Duodenal mucosa (tissue), 2 donors: Measurements from ENCODE around the gene CAND1.
"Not testable (repeated sequence)": the region's sequence is repeated elsewhere in the genome, so short reads cannot be mapped to it uniquely, and the experiment has no call there.

Source experiments
- H3K27ac ChIP-seq: one replicate; pipeline ENCODE4 v1.7.0; 2013; ENCODE audit warnings: low read depth, low read length
- H3K27me3 ChIP-seq, 2 donors: one replicate each; pipeline ENCODE4 v1.7.0; 2013; ENCODE audit warnings: low read length in 2 of 2, control low read depth in 1 of 2; ENCODE audit not compliant: insufficient read depth in 2 of 2, control insufficient read depth in 1 of 2
- H3K36me3 ChIP-seq, 2 donors: one replicate each; pipeline ENCODE4 v1.7.0; 2013; ENCODE audit warnings: low read length in 2 of 2, control low read depth in 1 of 2; ENCODE audit not compliant: insufficient read depth in 2 of 2, control insufficient read depth in 1 of 2
- H3K4me1 ChIP-seq, 2 donors: one replicate each; pipeline ENCODE4 v1.7.0; 2013; ENCODE audit warnings: low read length in 2 of 2, control low read depth in 1 of 2; ENCODE audit not compliant: insufficient read depth in 2 of 2, control insufficient read depth in 1 of 2
- H3K4me3 ChIP-seq, 2 donors: one replicate each; pipeline ENCODE4 v1.7.0; 2013; ENCODE audit warnings: low read length in 2 of 2, low read depth in 1 of 2
- H3K9ac ChIP-seq, 2 donors: one replicate each; pipeline ENCODE4 v1.7.0; 2013; ENCODE audit warnings: low read length in 2 of 2, low read depth in 1 of 2
- H3K9me3 ChIP-seq, 2 donors: one replicate each; pipeline ENCODE4 v1.7.0; 2013; ENCODE audit warnings: low read length in 2 of 2, control low read depth in 1 of 2; ENCODE audit not compliant: control insufficient read depth in 1 of 2

The CAND1 gene

DNA sequence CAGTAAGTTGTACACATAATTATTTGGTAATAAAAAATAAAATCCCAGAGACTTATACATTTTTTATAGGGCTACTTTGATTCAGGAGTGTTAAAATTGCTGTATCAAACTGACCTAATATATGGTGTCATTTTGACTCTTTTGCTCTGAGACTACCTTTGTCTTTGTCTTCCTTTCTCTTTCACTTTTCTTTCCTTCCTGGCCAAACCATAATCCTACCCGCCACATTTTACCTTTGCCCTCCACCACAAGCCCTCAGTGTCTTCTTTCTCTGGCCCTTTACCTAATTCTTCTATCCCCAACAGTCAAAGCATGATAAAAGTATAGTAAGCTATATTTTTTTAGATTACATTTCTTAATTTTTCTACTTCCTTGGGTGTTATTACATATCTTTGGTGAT lies 62.0 kb downstream of the CAND1 start:
- H3K27ac ChIP-seq: no peak overlapping the region
- no peak overlapping the region for H3K9ac ChIP-seq
- H3K36me3 ChIP-seq: no peaks in the 10 kb centered on the region
- H3K9me3 ChIP-seq: no peaks in the 10 kb centered on the region
- no peak overlapping the region for H3K4me3 ChIP-seq
- no peaks in the 10 kb centered on the region for H3K4me1 ChIP-seq
- H3K27me3 ChIP-seq: no peaks in the 10 kb centered on the region

DNA sequence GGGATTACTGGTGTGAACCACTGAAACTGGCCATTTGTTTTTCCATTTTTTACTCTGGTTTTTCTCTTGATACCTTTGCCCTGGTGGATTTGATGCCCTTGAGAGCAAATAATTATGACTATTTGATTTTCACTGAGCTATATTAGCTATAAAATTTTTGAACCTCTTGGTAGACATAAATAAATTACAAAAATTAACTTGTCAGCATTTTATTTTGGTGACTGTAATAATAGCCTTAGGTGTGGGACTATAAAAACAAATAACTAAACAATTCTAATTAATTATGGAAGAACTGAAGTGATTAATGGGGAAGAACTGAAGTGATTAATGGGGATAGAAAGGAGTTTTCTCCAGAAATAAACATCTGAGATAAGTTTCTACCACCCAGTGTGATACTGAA lies 62.7 kb downstream of the CAND1 start:
- H3K9ac ChIP-seq: no peak overlapping the region
- H3K27ac ChIP-seq: no peak overlapping the region
- H3K9me3 ChIP-seq: no peaks in the 10 kb centered on the region
- H3K4me1 ChIP-seq: no peaks in the 10 kb centered on the region
- no peaks in the 10 kb centered on the region for H3K36me3 ChIP-seq
- no peaks in the 10 kb centered on the region for H3K27me3 ChIP-seq
- no peak overlapping the region for H3K4me3 ChIP-seq

DNA sequence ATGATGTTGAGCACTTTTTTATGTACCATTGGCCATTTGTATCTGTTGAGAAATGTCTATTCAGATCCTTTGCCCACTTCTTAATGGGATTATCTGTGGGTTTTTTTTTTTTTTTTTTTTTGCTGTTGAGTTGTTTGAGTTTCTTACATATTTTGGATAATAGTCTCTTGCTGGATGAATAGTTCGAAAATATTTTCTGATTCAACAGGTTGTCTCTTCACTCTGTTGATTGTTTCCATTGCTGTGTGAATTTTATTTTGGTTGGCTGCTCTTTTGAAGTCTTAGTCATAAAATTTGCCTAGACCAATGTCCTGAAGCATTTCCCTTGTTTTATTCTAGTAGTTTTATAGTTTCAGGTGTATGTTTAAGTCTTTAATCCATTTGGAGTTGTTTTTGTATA lies 64.5 kb downstream of the CAND1 start:
- H3K4me3 ChIP-seq: no peak overlapping the region
- no peaks in the 10 kb centered on the region for H3K4me1 ChIP-seq
- no peak overlapping the region for H3K27ac ChIP-seq
- no peak overlapping the region for H3K9ac ChIP-seq
- H3K36me3 ChIP-seq: no peaks in the 10 kb centered on the region
- no peaks in the 10 kb centered on the region for H3K27me3 ChIP-seq
- no peaks in the 10 kb centered on the region for H3K9me3 ChIP-seq

DNA sequence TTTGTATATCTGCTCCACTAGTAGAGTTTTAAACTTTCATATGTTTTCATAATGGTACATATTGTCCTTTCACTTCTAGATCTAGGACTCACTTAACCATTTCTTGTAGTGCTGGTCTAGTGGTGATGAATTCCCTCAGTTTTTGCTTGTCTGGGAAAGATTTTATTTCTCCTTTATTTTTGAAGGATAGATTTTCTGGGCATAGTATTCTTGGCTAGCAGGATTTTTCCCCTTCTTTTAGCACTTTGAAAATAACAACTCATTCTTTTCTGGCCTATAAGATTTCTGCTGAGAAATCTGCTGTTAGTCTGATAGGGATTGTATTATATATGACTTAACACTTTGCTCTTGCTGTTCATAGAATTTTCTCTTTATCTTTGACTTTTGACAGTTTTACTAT lies 69.3 kb downstream of the CAND1 start:
- no peak overlapping the region for H3K27ac ChIP-seq
- H3K36me3 ChIP-seq: no peaks in the 10 kb centered on the region
- H3K27me3 ChIP-seq: no peaks in the 10 kb centered on the region
- H3K4me3 ChIP-seq: no peak overlapping the region
- H3K9ac ChIP-seq: no peak overlapping the region
- H3K4me1 ChIP-seq: no peaks in the 10 kb centered on the region
- H3K9me3 ChIP-seq: peaks cover 0 to 4% of the 10 kb centered on the region in 2 donors

DNA sequence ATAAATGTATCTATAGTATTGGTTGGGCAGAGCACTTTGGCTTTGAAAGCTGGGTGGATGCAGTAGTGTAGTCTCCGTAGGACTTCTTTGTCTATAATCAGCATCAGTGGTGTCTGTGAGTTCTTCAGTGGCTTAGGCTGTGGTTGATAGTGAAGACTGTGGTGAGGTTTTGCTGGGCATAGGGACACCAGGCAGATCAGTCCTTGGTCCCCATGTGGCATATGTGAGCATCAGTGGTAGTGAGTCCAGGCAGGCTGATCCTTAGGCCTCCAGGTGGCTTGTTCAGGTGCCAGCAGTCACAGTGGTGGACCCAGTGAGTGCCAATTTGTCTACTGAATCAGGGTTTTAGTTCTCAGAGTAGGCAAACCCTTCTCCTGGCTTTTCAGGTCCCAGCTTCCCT lies 70.4 kb downstream of the CAND1 start:
- Histone ChIP-seq H3K36me3 (no peaks in the 10 kb centered on the region), H3K4me1 (no peaks in the 10 kb centered on the region), H3K9me3 (peaks cover 0 to 4% of the 10 kb centered on the region in 2 donors), H3K4me3 (no peak overlapping the region), H3K27ac (no peak overlapping the region), H3K9ac (no peak overlapping the region), H3K27me3 (no peaks in the 10 kb centered on the region)

DNA sequence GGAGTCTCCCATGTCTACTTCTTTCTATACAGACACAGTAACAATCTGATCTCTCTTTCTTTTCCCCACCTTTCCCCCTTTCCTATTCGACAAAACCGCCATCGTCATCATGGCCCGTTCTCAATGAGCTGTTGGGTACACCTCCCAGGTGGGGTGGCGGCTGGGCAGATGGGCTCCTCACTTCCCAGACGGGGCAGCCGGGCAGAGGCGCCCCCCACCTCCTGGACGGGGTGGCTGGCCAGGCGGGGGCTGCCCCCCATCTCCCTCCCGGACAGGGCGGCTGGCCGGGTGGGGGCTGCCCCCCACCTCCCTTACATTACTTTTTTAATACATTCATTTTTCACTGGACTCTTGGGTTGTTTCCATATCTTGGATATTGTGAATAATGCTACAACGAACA lies 71.9 kb downstream of the CAND1 start:
- not testable (repeated sequence) for H3K9ac ChIP-seq, H3K27me3 ChIP-seq, H3K36me3 ChIP-seq, H3K27ac ChIP-seq, H3K4me1 ChIP-seq, H3K4me3 ChIP-seq, H3K9me3 ChIP-seq

DNA sequence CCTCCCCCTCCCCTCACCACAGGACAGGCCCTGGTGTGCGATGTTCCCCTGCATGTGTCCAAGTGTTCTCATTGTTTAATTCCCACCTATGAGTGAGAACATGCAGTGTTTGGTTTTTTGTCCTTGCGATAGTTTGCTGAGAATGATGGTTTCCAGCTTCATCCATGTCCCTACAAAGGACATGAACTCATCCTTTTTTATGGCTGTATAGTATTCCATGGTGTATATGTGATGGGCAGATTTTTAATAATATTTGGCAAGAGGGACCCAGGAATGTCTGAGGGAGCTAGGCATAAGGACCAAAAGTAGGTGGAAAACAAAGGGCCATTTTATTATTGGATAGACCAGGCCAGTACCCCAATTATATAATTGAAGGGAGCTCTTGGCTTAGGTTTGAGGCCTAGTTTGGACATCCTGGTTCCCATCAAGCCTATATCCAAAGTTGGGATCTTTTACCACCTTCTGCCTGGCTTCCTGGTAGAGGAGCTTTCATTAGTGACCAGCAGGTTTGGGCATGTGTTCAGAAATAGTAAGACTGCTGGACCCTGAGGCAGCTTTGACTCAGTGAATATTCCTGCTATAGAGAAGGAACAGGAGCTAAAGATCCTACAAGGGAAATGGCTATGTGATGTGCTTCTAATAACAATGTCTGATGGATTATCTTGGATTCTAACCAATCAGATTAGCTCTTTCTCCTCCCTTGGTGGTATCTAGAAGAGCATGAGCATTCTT lies 76.0 kb downstream of the CAND1 start:
- H3K9me3 ChIP-seq: peaks cover 0 to 4% of the 10 kb centered on the region in 2 donors

DNA sequence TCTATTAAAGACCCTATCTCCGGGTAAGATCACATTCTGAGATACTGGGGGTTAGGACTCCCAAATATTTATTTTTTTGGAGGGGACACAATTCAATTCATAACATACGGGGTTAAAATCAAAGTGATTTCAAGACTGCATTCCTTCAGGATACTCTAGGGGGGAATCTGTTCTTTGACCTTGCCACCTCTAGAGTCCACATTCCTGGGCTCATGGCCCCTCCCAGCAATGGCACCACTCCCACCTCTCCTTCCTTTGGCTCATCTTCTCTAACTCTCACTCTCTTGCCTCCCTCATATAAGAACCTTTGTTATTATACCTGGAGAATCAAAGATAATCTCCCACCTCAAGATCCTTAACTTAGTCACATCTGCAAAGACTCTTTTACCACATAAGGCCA lies 79.5 kb downstream of the CAND1 start:
- no peaks in the 10 kb centered on the region for H3K36me3 ChIP-seq
- peaks cover 0 to 4% of the 10 kb centered on the region in 2 donors for H3K9me3 ChIP-seq
- H3K9ac ChIP-seq: no peak overlapping the region
- no peak overlapping the region for H3K27ac ChIP-seq
- no peaks in the 10 kb centered on the region for H3K4me1 ChIP-seq
- H3K27me3 ChIP-seq: no peaks in the 10 kb centered on the region
- no peak overlapping the region for H3K4me3 ChIP-seq

More for the DNA sequence above, 76.0 kb downstream of the CAND1 start:
- Histone ChIP-seq H3K4me1 (no peaks in the 10 kb centered on the region), H3K36me3 (no peaks in the 10 kb centered on the region), H3K27me3 (no peaks in the 10 kb centered on the region), H3K9ac (no peak overlapping the region), H3K27ac (no peak overlapping the region), H3K4me3 (no peak overlapping the region)

DNA sequence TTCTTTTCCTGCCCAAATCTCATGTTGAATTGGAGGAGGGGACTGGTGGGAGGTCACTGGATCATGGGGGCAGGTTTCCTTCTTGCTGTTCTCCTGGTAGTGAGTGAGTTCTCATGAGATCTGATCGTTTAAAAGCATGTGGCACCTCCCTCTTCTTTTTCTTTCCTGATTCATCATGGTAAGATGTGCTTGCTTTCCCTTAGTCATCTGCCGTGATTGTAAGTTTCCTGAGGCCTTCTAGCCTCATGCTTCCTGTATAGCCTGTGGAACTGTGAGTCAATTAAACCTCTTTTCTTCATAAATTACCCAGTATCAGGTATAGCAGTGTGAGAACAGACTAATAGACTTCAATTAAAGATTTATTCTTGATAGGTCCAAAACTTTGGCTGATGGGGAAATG lies 83.5 kb downstream of the CAND1 start:
- H3K9ac ChIP-seq: no peak overlapping the region
- H3K4me3 ChIP-seq: no peak overlapping the region
- no peaks in the 10 kb centered on the region for H3K27me3 ChIP-seq
- no peaks in the 10 kb centered on the region for H3K9me3 ChIP-seq
- no peaks in the 10 kb centered on the region for H3K36me3 ChIP-seq
- H3K4me1 ChIP-seq: peaks cover 0 to 6% of the 10 kb centered on the region in 2 donors
- H3K27ac ChIP-seq: no peak overlapping the region

DNA sequence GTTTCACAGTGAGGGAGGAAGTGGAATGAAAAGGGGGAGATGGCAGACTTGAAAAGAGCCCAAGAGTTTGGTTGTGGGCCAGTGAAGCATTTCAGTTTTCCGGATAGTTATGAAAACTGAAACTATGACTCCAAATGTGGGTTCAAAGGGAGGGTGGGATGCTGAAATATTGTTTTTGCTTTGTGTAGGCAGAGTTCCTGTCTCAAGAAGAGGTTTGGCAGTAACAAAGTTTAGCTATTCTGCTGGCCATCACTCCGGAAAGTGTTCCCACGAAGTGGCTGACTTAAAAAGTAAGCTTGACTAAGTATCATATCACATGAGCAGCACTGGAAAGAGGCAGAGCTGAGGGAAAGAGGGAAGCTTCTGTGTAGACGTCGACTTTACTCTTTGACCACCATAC lies 85.2 kb downstream of the CAND1 start:
- Histone ChIP-seq H3K9ac (no peak overlapping the region), H3K4me3 (no peak overlapping the region), H3K36me3 (no peaks in the 10 kb centered on the region), H3K4me1 (peaks cover 0 to 6% of the 10 kb centered on the region in 2 donors), H3K9me3 (no peaks in the 10 kb centered on the region), H3K27ac (no peak overlapping the region), H3K27me3 (no peaks in the 10 kb centered on the region)

DNA sequence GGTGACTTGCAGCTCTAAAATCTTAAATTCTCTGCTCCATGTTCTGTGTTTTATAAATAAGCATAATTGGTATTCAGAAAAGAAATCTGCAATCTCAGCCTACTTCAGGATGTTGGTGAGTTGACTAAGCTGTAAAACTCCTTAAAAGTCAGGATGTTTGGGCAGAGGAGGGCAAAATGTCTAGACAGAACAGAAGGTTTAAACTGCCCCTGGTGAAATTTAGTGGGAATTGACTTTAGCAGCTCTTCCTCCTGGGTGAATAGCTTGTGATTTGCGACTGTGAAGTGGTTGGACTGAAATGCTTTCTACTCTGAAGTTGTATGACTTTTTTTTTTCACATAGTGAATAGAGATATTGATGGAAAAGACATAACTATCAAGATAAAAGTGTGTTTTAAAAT lies 85.8 kb downstream of the CAND1 start:
- H3K27me3 ChIP-seq: no peaks in the 10 kb centered on the region
- no peaks in the 10 kb centered on the region for H3K36me3 ChIP-seq
- H3K4me3 ChIP-seq: no peak overlapping the region
- H3K4me1 ChIP-seq: peaks cover 0 to 6% of the 10 kb centered on the region in 2 donors
- H3K27ac ChIP-seq: no peak overlapping the region
- no peak overlapping the region for H3K9ac ChIP-seq
- no peaks in the 10 kb centered on the region for H3K9me3 ChIP-seq
